SK-N-MC (cell line): Measurements from ENCODE around the gene SRP14.

Experiments
- DNase-seq: peaks from one replicate; pipeline ENCODE4 v3.0.0-alpha.2; 2011; ENCODE audit warnings: low read depth, low spot score
- H3K27ac ChIP-seq: fragments of 200-600 bp; sonication (generic); 2 replicates; pipeline ENCODE4 v1.5.1; 2016; ENCODE audit warnings: mixed run types
- H3K36me3 ChIP-seq: fragments of 200-600 bp; sonication (generic); 2 replicates; pipeline ENCODE4 v1.6.1; 2017; ENCODE audit warnings: antibody characterized with exemption, low read length, mixed read lengths; ENCODE audit not compliant: insufficient read depth
- H3K4me3 ChIP-seq: fragments of 200-600 bp; sonication (generic); 2 replicates; pipeline ENCODE4 v1.5.1; 2016
- H3K9ac ChIP-seq: fragments of 200-600 bp; sonication (generic); 2 replicates; pipeline ENCODE4 v1.8.0; 2017; ENCODE audit warnings: mixed run types, mixed read lengths; ENCODE audit not compliant: insufficient read length
- H3K9me3 ChIP-seq: fragments of 200-600 bp; sonication (generic); 2 replicates; pipeline ENCODE4 v1.6.1; 2017; ENCODE audit warnings: low read depth, mild to moderate bottlenecking, antibody characterized with exemption, low read length, moderate library complexity, mixed read lengths
- EZH2 ChIP-seq: fragments of 200-600 bp; sonication (generic); IDR thresholded peaks from one replicate; pipeline ENCODE4 v1.6.1; 2017; ENCODE audit warnings: antibody characterized with exemption
- FOXP2 ChIP-seq: optimal IDR thresholded peaks from 2 replicates; pipeline ENCODE3; 2011; ENCODE audit warnings: mild to moderate bottlenecking, moderate library complexity; ENCODE audit not compliant: insufficient read depth; ENCODE audit errors: extremely low read length, control extremely low read depth
- POLR2AphosphoS5 ChIP-seq: IDR thresholded peaks from 2 replicates; pipeline ENCODE4 v1.6.1; 2012; ENCODE audit warnings: mild to moderate bottlenecking, low read depth, low read length, borderline replicate concordance

SRP14 gene

GRCh38 chr15:40038638-40039543 is at the start of gene SRP14:
Gene SRP14, minus strand, starts transcription at chr15:40039181. Its CDS starts 65 bp downstream, at chr15:40039116.
- TF ChIP-seq EZH2, result no peak
- TF ChIP-seq POLR2AphosphoS5, result peak; percentile 94
- TF ChIP-seq FOXP2, result peak; percentile 27
- Histone ChIP-seq H3K9me3 (no peaks in the 10 kb centered on the region), H3K27ac (peak within 1 kb of the TSS; percentile 75), H3K9ac (peak within 1 kb of the TSS; percentile 96), H3K4me3 (peak within 1 kb of the TSS; percentile 97), H3K36me3 (peaks cover 44% of the 10 kb centered on the region)
- DNase-seq, result peak; percentile 52

- H3K4me3 ChIP-seq, result no peak overlapping the region
- peak overlapping the region; percentile 99 for H3K27ac ChIP-seq
- DNase-seq, result no peak
- peaks cover 14% of the 10 kb centered on the region; the same call in 1 of the 2 replicates for H3K36me3 ChIP-seq
- H3K9me3 ChIP-seq, result no peaks in the 10 kb centered on the region
- TF ChIP-seq POLR2AphosphoS5 (no peak), EZH2 (no peak), FOXP2 (no peak)
- H3K9ac ChIP-seq, result peak overlapping the region; percentile 38
Observed at GRCh38 chr15:40087991-40088928, 49.3 kb upstream of the SRP14 start.

GRCh38 chr15:40087068-40087810 is 48.3 kb upstream of the SRP14 start:
- Histone ChIP-seq H3K4me3 (no peak overlapping the region), H3K9me3 (no peaks in the 10 kb centered on the region), H3K27ac (peak overlapping the region; percentile 99), H3K9ac (no peak overlapping the region), H3K36me3 (peaks cover 14% of the 10 kb centered on the region; the same call in 1 of the 2 replicates)
- no peak for DNase-seq
- TF ChIP-seq POLR2AphosphoS5 (no peak), EZH2 (no peak), FOXP2 (no peak)

GRCh38 chr15:40085266-40085665 is 46.3 kb upstream of the SRP14 start:
- no peak overlapping the region for H3K4me3 ChIP-seq
- TF ChIP-seq FOXP2 (no peak), EZH2 (no peak), POLR2AphosphoS5 (peak; percentile 29; the same call in 1 of the 2 replicates)
- H3K9ac ChIP-seq, result no peak overlapping the region
- no peak for DNase-seq
- peak overlapping the region; percentile 73 for H3K27ac ChIP-seq
- H3K9me3 ChIP-seq, result no peaks in the 10 kb centered on the region
- 0 out of 2 replicates have a peak, but pooled peaks cover 5% of the 10 kb centered on the region for H3K36me3 ChIP-seq

- TF ChIP-seq EZH2 (no peak), FOXP2 (no peak), POLR2AphosphoS5 (no peak)
Observed at GRCh38 chr15:40084650-40085049, 45.7 kb upstream of the SRP14 start.

GRCh38 chr15:40082195-40082883 is 43.4 kb upstream of the SRP14 start:
- no peaks in the 10 kb centered on the region for H3K36me3 ChIP-seq
- peak overlapping the region; percentile 79 for H3K9ac ChIP-seq
- DNase-seq, result no peak
- TF ChIP-seq EZH2 (no peak), POLR2AphosphoS5 (no peak), FOXP2 (no peak)
- peak overlapping the region; percentile 95 for H3K27ac ChIP-seq
- no peaks in the 10 kb centered on the region for H3K9me3 ChIP-seq
- H3K4me3 ChIP-seq, result no peak overlapping the region; the same call in 1 of the 2 replicates

More at GRCh38 chr15:40084650-40085049, 45.7 kb upstream of the SRP14 start:
- Histone ChIP-seq H3K9me3 (no peaks in the 10 kb centered on the region), H3K27ac (peak overlapping the region; percentile 73), H3K36me3 (0 out of 2 replicates have a peak, but pooled peaks cover 4% of the 10 kb centered on the region), H3K4me3 (no peak overlapping the region), H3K9ac (no peak overlapping the region)
- DNase-seq, result no peak

GRCh38 chr15:40081691-40082194 is 42.8 kb upstream of the SRP14 start:
- Histone ChIP-seq H3K36me3 (no peaks in the 10 kb centered on the region), H3K27ac (peak overlapping the region; percentile 95), H3K9ac (peak overlapping the region; percentile 79), H3K9me3 (no peaks in the 10 kb centered on the region), H3K4me3 (peak overlapping the region; percentile 65)
- TF ChIP-seq EZH2 (no peak), POLR2AphosphoS5 (peak; percentile 44; the same call in 1 of the 2 replicates)
- no peak for DNase-seq
